PC-9 (cell line): ENCODE data around the gene EHMT1. TPM values are rescaled to one million over a fixed set of nuclear protein-coding genes. Genes with fewer than 3 reads are reported as not detected.
"Not testable (repeated sequence)": the region's sequence is repeated elsewhere in the genome, so short reads cannot be mapped to it uniquely, and the experiment has no call there.

Source experiments
- BruUV-seq: library from RNA; stranded (reverse); fragments of 400-500 nt; replicated peaks from 2 replicates; lab custom pipeline; 2021; lab: Mats Ljungman, UMichigan
- CTCF ChIA-PET: fragments of 300-600 bp; sonication (Branson Sonifier 250); formaldehyde crosslinking; loops from one replicate; lab custom pipeline; 2022; ENCODE audit warnings: antibody characterized with exemption; lab: Charles Lee
- POLR2A ChIA-PET: fragments of 300-600 bp; sonication (Branson Sonifier 250); formaldehyde crosslinking; loops from one replicate; lab custom pipeline; 2022; ENCODE audit warnings: antibody characterized with exemption; ENCODE audit not compliant: unreplicated experiment; lab: Charles Lee
- DNase-seq, 2 experiments: peaks; one replicate each; pipeline versions ENCODE4 v3.0.0 to v3.0.0-alpha.2; 2015 to 2022; ENCODE audit warnings: mixed read lengths in 1 of 2
- H2AFZ ChIP-seq: fragments of 200-600 bp; sonication (generic); 2 replicates; pipeline ENCODE4 v1.8.1; 2017; ENCODE audit warnings: antibody characterized with exemption
- H3F3A ChIP-seq: fragments of 200-600 bp; sonication (generic); 2 replicates; pipeline ENCODE4 v1.8.1; 2017; ENCODE audit warnings: antibody characterized with exemption, mild to moderate bottlenecking, low read depth; ENCODE audit not compliant: insufficient read depth
- H3K27ac ChIP-seq: fragments of 200-600 bp; sonication (generic); 2 replicates; pipeline ENCODE4 v1.6.1; 2016; ENCODE audit warnings: mixed run types
- H3K27me3 ChIP-seq: fragments of 200-600 bp; sonication (generic); 2 replicates; pipeline ENCODE4 v1.6.1; 2016; ENCODE audit warnings: low read depth, mixed run types; ENCODE audit not compliant: insufficient read depth
- H3K36me3 ChIP-seq: fragments of 200-600 bp; sonication (generic); 2 replicates; pipeline ENCODE4 v1.6.1; 2016; ENCODE audit warnings: low read depth, mixed run types
- H3K4me1 ChIP-seq: fragments of 200-600 bp; sonication (generic); replicated peaks from 2 replicates; pipeline ENCODE4 v1.6.1; 2016; ENCODE audit warnings: mixed run types; ENCODE audit not compliant: insufficient read depth
- H3K4me2 ChIP-seq: fragments of 200-600 bp; sonication (generic); 2 replicates; pipeline ENCODE4 v1.6.1; 2017; ENCODE audit warnings: mixed run types
- H3K4me3 ChIP-seq: fragments of 200-600 bp; sonication (generic); 2 replicates; pipeline ENCODE4 v1.6.1; 2016; ENCODE audit warnings: mixed run types
- H3K79me2 ChIP-seq: fragments of 200-600 bp; sonication (generic); 2 replicates; pipeline ENCODE4 v1.6.1; 2017; ENCODE audit warnings: low read depth, mixed run types
- H3K9me2 ChIP-seq: fragments of 200-600 bp; sonication (generic); 2 replicates; pipeline ENCODE4 v1.8.1; 2017; ENCODE audit warnings: mild to moderate bottlenecking; ENCODE audit not compliant: insufficient read depth
- H3K9me3 ChIP-seq: fragments of 200-600 bp; sonication (generic); 2 replicates; pipeline ENCODE4 v1.8.1; 2016; ENCODE audit warnings: low read depth; ENCODE audit not compliant: insufficient read depth
- H4K20me1 ChIP-seq: fragments of 200-600 bp; sonication (generic); 2 replicates; pipeline ENCODE4 v1.8.1; 2017; ENCODE audit not compliant: insufficient read depth
- EZH2 ChIP-seq: fragments of 200-600 bp; sonication (generic); IDR thresholded peaks from 2 replicates; pipeline ENCODE4 v1.8.0; 2017; ENCODE audit warnings: antibody characterized with exemption, low read depth
- intact Hi-C: fragments of 100-400 bp; cut with micrococcal nuclease; formaldehyde crosslinking; loops from one replicate; pipeline ENCODE4 v1.10.0; 2022; ENCODE audit not compliant: unreplicated experiment
- total RNA-seq: library from RNA; stranded (reverse); gene quantifications from 2 replicates; pipeline ENCODE4 v1.2.3, GENCODE V29; 2021
- TF ChIP-seq, protein P1 (sequence below): fragments of 200-600 bp; sonication (generic); conservative IDR thresholded peaks from 2 replicates; pipeline ENCODE4 v1.6.1; 2017; ENCODE audit warnings: mixed run types, antibody characterized with exemption, mild to moderate bottlenecking, moderate library complexity

The EHMT1 gene
- total RNA-seq, 1 experiment from 2014 or later, result 116 TPM

DNA sequence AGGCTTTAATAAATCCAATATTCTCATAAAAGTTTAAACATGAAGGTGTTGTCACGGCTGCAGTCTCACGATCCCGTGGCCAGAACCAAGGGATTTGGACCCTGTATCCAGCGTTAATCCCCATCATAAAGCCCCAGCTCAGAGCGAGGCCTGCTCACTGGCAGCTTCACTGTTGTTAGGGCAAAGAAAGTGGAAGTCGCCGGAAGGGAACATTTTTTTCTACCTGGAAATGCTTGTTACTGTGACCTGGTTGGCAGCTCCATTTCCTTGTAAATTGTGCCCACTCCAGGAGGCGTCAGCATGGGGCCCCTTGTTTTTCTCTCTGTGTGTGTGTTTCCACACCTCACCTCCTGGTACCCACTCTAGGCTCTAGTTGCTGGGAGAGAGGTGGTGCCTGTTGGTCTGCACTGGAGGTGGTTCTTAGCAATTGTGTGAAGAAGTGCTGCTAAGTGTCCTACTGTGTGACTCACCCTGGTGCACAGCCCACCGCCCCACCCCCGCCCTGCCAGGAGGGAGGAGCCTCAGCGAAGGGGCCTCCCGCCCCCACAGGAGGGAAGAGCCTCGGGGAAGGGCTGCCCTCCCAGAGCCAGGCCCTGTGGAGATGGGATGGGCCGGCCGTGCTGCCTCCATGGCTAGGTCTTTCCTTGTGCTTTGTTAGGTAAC, 105.1 kb downstream of the EHMT1 start:
- H3K27me3 ChIP-seq, result no peaks in the 10 kb centered on the region
- no TSS peak for BruUV-seq
- no peak for DNase-seq
- H3K36me3 ChIP-seq, result no peaks in the 10 kb centered on the region; the same call in 1 of the 2 replicates
- no peak overlapping the region for H3K4me2 ChIP-seq
- peaks cover 4% of the 10 kb centered on the region; the same call in 1 of the 2 replicates for H3F3A ChIP-seq
- H3K27ac ChIP-seq, result no peak overlapping the region
- ChIA-PET CTCF (no interaction called here), POLR2A (no interaction called here)
- peaks cover 28% of the 10 kb centered on the region for H3K79me2 ChIP-seq
- intact Hi-C loops, result no loop called here
- no peaks in the 10 kb centered on the region for H3K4me1 ChIP-seq
- TF ChIP-seq EZH2, result no peak
- H2AFZ ChIP-seq, result no peak overlapping the region
- no peak overlapping the region for H3K4me3 ChIP-seq
- H3K9me3 ChIP-seq, result no peaks in the 10 kb centered on the region
- H3K9me2 ChIP-seq, result no peaks in the 10 kb centered on the region
- no peaks in the 10 kb centered on the region; the same call in none of the 2 replicates for H4K20me1 ChIP-seq

DNA sequence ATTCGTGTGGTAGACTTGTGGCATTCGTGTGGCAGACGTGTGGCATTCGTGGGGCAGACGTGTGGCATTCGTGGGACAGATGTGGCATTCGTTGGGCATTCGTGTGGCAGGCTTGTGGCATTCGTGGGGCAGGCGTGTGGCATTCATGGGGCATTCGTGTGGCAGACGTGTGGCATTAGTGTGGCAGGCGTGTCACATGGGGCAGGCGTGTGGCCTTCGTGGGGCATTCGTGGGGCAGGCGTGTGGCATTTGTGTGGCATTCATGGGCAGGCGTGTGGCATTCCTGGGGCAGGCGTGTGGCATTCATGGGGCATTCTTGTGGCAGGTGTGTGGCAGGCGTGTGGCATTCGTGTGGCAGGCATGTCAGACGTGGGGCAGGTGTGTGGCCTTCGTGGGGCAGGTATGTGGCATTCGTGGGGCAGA, 106.0 kb downstream of the EHMT1 start:
- no peaks in the 10 kb centered on the region for H3K9me2 ChIP-seq
- TF ChIP-seq EZH2, result no peak
- TF ChIP-seq, protein P1, sequence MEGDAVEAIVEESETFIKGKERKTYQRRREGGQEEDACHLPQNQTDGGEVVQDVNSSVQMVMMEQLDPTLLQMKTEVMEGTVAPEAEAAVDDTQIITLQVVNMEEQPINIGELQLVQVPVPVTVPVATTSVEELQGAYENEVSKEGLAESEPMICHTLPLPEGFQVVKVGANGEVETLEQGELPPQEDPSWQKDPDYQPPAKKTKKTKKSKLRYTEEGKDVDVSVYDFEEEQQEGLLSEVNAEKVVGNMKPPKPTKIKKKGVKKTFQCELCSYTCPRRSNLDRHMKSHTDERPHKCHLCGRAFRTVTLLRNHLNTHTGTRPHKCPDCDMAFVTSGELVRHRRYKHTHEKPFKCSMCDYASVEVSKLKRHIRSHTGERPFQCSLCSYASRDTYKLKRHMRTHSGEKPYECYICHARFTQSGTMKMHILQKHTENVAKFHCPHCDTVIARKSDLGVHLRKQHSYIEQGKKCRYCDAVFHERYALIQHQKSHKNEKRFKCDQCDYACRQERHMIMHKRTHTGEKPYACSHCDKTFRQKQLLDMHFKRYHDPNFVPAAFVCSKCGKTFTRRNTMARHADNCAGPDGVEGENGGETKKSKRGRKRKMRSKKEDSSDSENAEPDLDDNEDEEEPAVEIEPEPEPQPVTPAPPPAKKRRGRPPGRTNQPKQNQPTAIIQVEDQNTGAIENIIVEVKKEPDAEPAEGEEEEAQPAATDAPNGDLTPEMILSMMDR, result no peak
- H3K4me2 ChIP-seq, result no peak overlapping the region
- no peak overlapping the region for H3K4me3 ChIP-seq
- H3F3A ChIP-seq, result peaks cover 4% of the 10 kb centered on the region; the same call in 1 of the 2 replicates
- no peaks in the 10 kb centered on the region; the same call in none of the 2 replicates for H4K20me1 ChIP-seq
- no peaks in the 10 kb centered on the region for H3K9me3 ChIP-seq
- peaks cover 28% of the 10 kb centered on the region for H3K79me2 ChIP-seq
- H2AFZ ChIP-seq, result no peak overlapping the region
- H3K4me1 ChIP-seq, result no peaks in the 10 kb centered on the region
- intact Hi-C loops, result no loop called here
- no peak for DNase-seq
- H3K27ac ChIP-seq, result no peak overlapping the region
- H3K27me3 ChIP-seq, result no peaks in the 10 kb centered on the region
- BruUV-seq, result no TSS peak
- H3K36me3 ChIP-seq, result peaks cover 2% of the 10 kb centered on the region; the same call in 1 of the 2 replicates
- ChIA-PET CTCF (no interaction called here), POLR2A (no interaction called here)

DNA sequence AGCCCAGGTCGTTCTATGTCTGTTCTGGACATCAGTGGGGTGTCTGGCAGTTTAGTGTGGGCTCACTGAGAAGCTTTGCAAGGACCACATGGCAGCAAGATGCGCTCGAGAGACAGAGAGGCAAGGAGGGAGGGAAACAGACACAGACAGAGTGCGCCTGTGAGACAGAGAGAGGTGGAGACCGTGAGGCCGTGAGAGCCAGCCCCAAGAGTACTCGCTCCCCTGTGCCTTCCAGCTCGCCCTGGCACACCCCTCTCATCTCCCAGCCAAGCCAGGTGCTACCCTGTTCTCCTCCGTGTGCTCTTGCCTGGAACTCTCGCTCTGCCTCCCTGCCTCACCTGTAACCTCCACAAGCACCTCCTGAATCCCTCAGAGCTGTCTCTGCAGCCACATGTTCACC, 106.8 kb downstream of the EHMT1 start:
- DNase-seq, result no peak
- Histone ChIP-seq H3F3A (peaks cover 4% of the 10 kb centered on the region; the same call in 1 of the 2 replicates), H3K27me3 (no peaks in the 10 kb centered on the region), H3K27ac (no peak overlapping the region), H2AFZ (no peak overlapping the region), H3K9me2 (no peaks in the 10 kb centered on the region), H3K4me1 (no peaks in the 10 kb centered on the region), H3K36me3 (peaks cover 9% of the 10 kb centered on the region; the same call in 1 of the 2 replicates), H3K4me2 (no peak overlapping the region), H3K9me3 (no peaks in the 10 kb centered on the region), H3K4me3 (no peak overlapping the region), H3K79me2 (peaks cover 28% of the 10 kb centered on the region), H4K20me1 (no peaks in the 10 kb centered on the region; the same call in none of the 2 replicates)
- CTCF ChIA-PET, result no interaction called here
- no peak for TF ChIP-seq EZH2
- TF ChIP-seq, protein P1, result no peak
- BruUV-seq, result no TSS peak
- intact Hi-C loops, result no loop called here
- POLR2A ChIA-PET, result no interaction called here

DNA sequence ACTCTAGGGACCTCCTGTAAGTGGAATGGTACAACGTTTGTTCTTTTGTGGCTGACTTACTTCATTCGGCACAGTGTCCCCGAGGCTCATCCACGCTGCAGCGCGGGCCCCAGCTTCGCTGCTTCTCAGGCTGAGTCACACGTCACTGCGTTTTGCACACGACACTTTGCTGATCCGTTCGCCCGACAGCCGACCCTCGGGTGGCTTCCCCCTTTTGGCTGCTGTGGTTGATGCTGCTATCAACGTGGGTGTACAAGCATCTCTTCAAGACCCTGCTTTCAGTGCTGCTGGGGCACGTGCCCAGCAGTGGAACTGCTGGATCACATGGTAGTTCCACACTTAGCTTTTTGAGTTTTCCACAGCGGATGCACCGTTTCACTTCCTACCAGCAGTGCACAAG, 107.5 kb downstream of the EHMT1 start:
- CTCF ChIA-PET, H3K9me3 ChIP-seq, H3K9me2 ChIP-seq, H3K27me3 ChIP-seq, H3K27ac ChIP-seq, H2AFZ ChIP-seq, DNase-seq, H3F3A ChIP-seq, H3K4me3 ChIP-seq, H3K4me2 ChIP-seq, BruUV-seq, H3K4me1 ChIP-seq, H4K20me1 ChIP-seq, intact Hi-C loops: not testable (repeated sequence)
- H3K79me2 ChIP-seq, result peaks cover 28% of the 10 kb centered on the region
- POLR2A ChIA-PET, result interaction anchor here (0.6 kb wide), 1 partner anchor 32 kb away, joined by 3 read pairs; no protein-coding TSS in a partner anchor
- peaks cover 10% of the 10 kb centered on the region; the same call in 1 of the 2 replicates for H3K36me3 ChIP-seq
